Head of caudate nucleus (tissue), 42 donors: ENCODE measurements around the gene WFDC6.

ENCODE experiments used
- DNase-seq, 42 donors: peaks; one replicate each; pipeline versions ENCODE4 v3.0.0 to v3.0.0-alpha.2; 2020 to 2021; ENCODE audit warnings: mixed read lengths in 7 of 42
- intact Hi-C: fragments of 100-400 bp; cut with DNase I; formaldehyde crosslinking; loops from one replicate; pipeline ENCODE4 v1.15.0; 2022

WFDC6 gene

DNA sequence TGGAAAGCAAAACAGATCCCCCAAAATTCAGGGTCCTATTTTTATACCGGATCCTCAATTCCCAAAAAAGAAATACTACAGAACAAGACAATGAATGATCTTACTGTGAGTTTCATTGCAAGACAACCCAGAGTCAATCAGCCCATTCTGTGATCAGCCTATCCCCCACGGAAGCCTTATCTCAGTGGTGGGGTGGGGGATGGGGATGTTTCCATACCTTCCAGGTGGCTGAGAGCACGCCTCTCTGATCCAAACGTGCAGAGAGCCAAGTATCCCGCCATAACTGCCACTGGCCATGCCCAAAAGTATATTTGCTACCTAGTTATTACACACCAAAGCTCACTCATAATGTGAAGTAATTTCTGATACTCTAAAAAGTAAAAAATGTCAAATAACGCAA is 54.6 kb downstream of the WFDC6 start:
- intact Hi-C loops, result no loop called here

More for the DNA sequence above, 54.6 kb downstream of the WFDC6 start:
- no peak for DNase-seq
